SH-SY5Y (cell line): ENCODE results near the gene ENO3.

Experiments used
- GATA2 ChIP-seq: IDR thresholded peaks from 2 replicates; pipeline ENCODE4 v1.6.1; 2011; ENCODE audit warnings: mild to moderate bottlenecking, low read depth, low read length
- GATA3 ChIP-seq: IDR thresholded peaks from 2 replicates; pipeline ENCODE4 v1.6.1; 2011; ENCODE audit warnings: low read depth, mild to moderate bottlenecking, low read length, moderate library complexity

- TF ChIP-seq GATA2 (no peak), GATA3 (no peak)
Observed at GRCh38 chr17:4948931-4949320, 2.0 kb upstream of the ENO3 start.
